GM18951 (cell line): ENCODE results near the gene CWF19L1.
"Not testable (repeated sequence)": the region's sequence is repeated elsewhere in the genome, so short reads cannot be mapped to it uniquely, and the experiment has no call there.

Experiments used
- POLR2A ChIP-seq: IDR thresholded peaks from 4 replicates; pipeline ENCODE4 v1.6.1; 2011; ENCODE audit warnings: mild to moderate bottlenecking; ENCODE audit not compliant: insufficient read length, insufficient read depth; ENCODE audit errors: extremely low read depth
- in situ Hi-C: fragments of 300-500 bp; cut with MboI; formaldehyde crosslinking; loops from one replicate; pipeline ENCODE4 v1.12.0; 2022; ENCODE audit warnings: low sequenced_read_pairs, mixed read lengths, inconsistent platforms; ENCODE audit not compliant: unreplicated experiment

CWF19L1 gene

GRCh38 chr10:100267239-100268104 lies at the start of gene CWF19L1:
Gene CWF19L1 (minus strand): TSS chr10:100267638. CDS start chr10:100267593, 45 bp downstream.
- in situ Hi-C loops = no loop called here
- TF ChIP-seq POLR2A = peak; percentile 44

GRCh38 chr10:100315615-100316014 lies 48.2 kb upstream of the CWF19L1 start:
- in situ Hi-C loops = no loop called here
- no peak for TF ChIP-seq POLR2A

- no peak for TF ChIP-seq POLR2A
- in situ Hi-C loops = no loop called here
Observed at GRCh38 chr10:100311298-100311697, 43.9 kb upstream of the CWF19L1 start.

- in situ Hi-C loops = no loop called here
- TF ChIP-seq POLR2A = no peak
Observed at GRCh38 chr10:100307684-100308083, 40.2 kb upstream of the CWF19L1 start.

GRCh38 chr10:100306861-100307260 lies 39.4 kb upstream of the CWF19L1 start:
- in situ Hi-C loops = no loop called here
- no peak for TF ChIP-seq POLR2A

- no peak for TF ChIP-seq POLR2A
- in situ Hi-C loops = no loop called here
Observed at GRCh38 chr10:100304414-100304813, 37.0 kb upstream of the CWF19L1 start.

GRCh38 chr10:100303724-100304319 lies 36.4 kb upstream of the CWF19L1 start:
- in situ Hi-C loops = no loop called here
- TF ChIP-seq POLR2A = no peak

- in situ Hi-C loops = not testable (repeated sequence)
Observed at GRCh38 chr10:100301123-100301522, 33.7 kb upstream of the CWF19L1 start.

- in situ Hi-C loops = no loop called here
- no peak for TF ChIP-seq POLR2A
Observed at GRCh38 chr10:100297242-100297641, 29.8 kb upstream of the CWF19L1 start.

GRCh38 chr10:100293066-100293465 lies 25.6 kb upstream of the CWF19L1 start:
- in situ Hi-C loops = no loop called here

GRCh38 chr10:100292300-100292699 lies 24.9 kb upstream of the CWF19L1 start:
- in situ Hi-C loops = not testable (repeated sequence)

More at GRCh38 chr10:100293066-100293465, 25.6 kb upstream of the CWF19L1 start:
- TF ChIP-seq POLR2A = no peak

GRCh38 chr10:100291356-100291755 lies 23.9 kb upstream of the CWF19L1 start:
- in situ Hi-C loops = no loop called here

GRCh38 chr10:100289641-100290040 lies 22.2 kb upstream of the CWF19L1 start:
- in situ Hi-C loops = no loop called here
- TF ChIP-seq POLR2A = no peak

More at GRCh38 chr10:100291356-100291755, 23.9 kb upstream of the CWF19L1 start:
- TF ChIP-seq POLR2A = no peak

GRCh38 chr10:100288196-100288595 lies 20.8 kb upstream of the CWF19L1 start:
- no peak for TF ChIP-seq POLR2A
- in situ Hi-C loops = no loop called here
